ENCODE measurements around the gene LRGUK. TPM values are rescaled to one million over a fixed set of nuclear protein-coding genes. Genes with fewer than 3 reads are reported as not detected.
"Not testable (repeated sequence)": the region's sequence is repeated elsewhere in the genome, so short reads cannot be mapped to it uniquely, and the experiment has no call there.

The LRGUK gene
- total RNA-seq: under 0.01 TPM in 2 replicates

- DNase-seq (ENCODE audit: low read depth in 2 of 2): peak; percentile 75 to 77
Observed at GRCh38 chr7:134126966-134127848, at the start of gene LRGUK. Gene LRGUK, plus strand, starts transcription at chr7:134127340. Its CDS starts 28 bp downstream, at chr7:134127368.

GRCh38 chr7:134077560-134077959, 49.6 kb upstream of the LRGUK start:
- DNase-seq (ENCODE audit: low read depth in 2 of 2): not testable (repeated sequence)

GRCh38 chr7:134078991-134079390, 48.1 kb upstream of the LRGUK start:
- DNase-seq (ENCODE audit: low read depth in 2 of 2): peak in 1 of 2 donors; percentile 36

- DNase-seq (ENCODE audit: low read depth in 2 of 2): no peak
Observed at GRCh38 chr7:134081695-134082094, 45.4 kb upstream of the LRGUK start.

- peak in 1 of 2 donors; percentile 47 for DNase-seq (ENCODE audit: low read depth in 2 of 2)
Observed at GRCh38 chr7:134083766-134084487, 43.2 kb upstream of the LRGUK start.

GRCh38 chr7:134084488-134085144, 42.5 kb upstream of the LRGUK start:
- DNase-seq (ENCODE audit: low read depth in 2 of 2): no peak

GRCh38 chr7:134085311-134085710, 41.8 kb upstream of the LRGUK start:
- DNase-seq (ENCODE audit: low read depth in 2 of 2): no peak

- DNase-seq (ENCODE audit: low read depth in 2 of 2): no peak
Observed at GRCh38 chr7:134086998-134087735, 40.0 kb upstream of the LRGUK start.

- no peak for DNase-seq (ENCODE audit: low read depth in 2 of 2)
Observed at GRCh38 chr7:134088199-134088598, 38.9 kb upstream of the LRGUK start.

GRCh38 chr7:134089446-134089845, 37.7 kb upstream of the LRGUK start:
- no peak for DNase-seq (ENCODE audit: low read depth in 2 of 2)

GRCh38 chr7:134098072-134098471, 29.1 kb upstream of the LRGUK start:
- DNase-seq (ENCODE audit: low read depth in 2 of 2): no peak

- no peak for DNase-seq (ENCODE audit: low read depth in 2 of 2)
Observed at GRCh38 chr7:134101716-134102115, 25.4 kb upstream of the LRGUK start.

- no peak for DNase-seq (ENCODE audit: low read depth in 2 of 2)
Observed at GRCh38 chr7:134104166-134104565, 23.0 kb upstream of the LRGUK start.

GRCh38 chr7:134105841-134106240, 21.3 kb upstream of the LRGUK start:
- no peak for DNase-seq (ENCODE audit: low read depth in 2 of 2)

GRCh38 chr7:134108802-134109201, 18.3 kb upstream of the LRGUK start:
- DNase-seq (ENCODE audit: low read depth in 2 of 2): no peak

- no peak for DNase-seq (ENCODE audit: low read depth in 2 of 2)
Observed at GRCh38 chr7:134113655-134114054, 13.5 kb upstream of the LRGUK start.

- no peak for DNase-seq (ENCODE audit: low read depth in 2 of 2)
Observed at GRCh38 chr7:134114992-134115391, 12.1 kb upstream of the LRGUK start.

GRCh38 chr7:134120405-134120804, 6.7 kb upstream of the LRGUK start:
- DNase-seq (ENCODE audit: low read depth in 2 of 2): no peak

- no peak for DNase-seq (ENCODE audit: low read depth in 2 of 2)
Observed at GRCh38 chr7:134121632-134122139, 5.5 kb upstream of the LRGUK start.

- DNase-seq (ENCODE audit: low read depth in 2 of 2): no peak
Observed at GRCh38 chr7:134122980-134123379, 4.2 kb upstream of the LRGUK start.

GRCh38 chr7:134126146-134126545, 994 bp upstream of the LRGUK start:
- no peak for DNase-seq (ENCODE audit: low read depth in 2 of 2)

Measured in lung microvascular endothelial cell (primary cell).